HG03064 (cell line): ENCODE results near the gene CHIT1.

Experiments used
- ATAC-seq: cut with Tn5 transposase; IDR thresholded peaks from one replicate; pipeline ENCODE4 v1.9.1; 2021; ENCODE audit warnings: low read depth; ENCODE audit not compliant: unreplicated experiment

The CHIT1 gene

DNA sequence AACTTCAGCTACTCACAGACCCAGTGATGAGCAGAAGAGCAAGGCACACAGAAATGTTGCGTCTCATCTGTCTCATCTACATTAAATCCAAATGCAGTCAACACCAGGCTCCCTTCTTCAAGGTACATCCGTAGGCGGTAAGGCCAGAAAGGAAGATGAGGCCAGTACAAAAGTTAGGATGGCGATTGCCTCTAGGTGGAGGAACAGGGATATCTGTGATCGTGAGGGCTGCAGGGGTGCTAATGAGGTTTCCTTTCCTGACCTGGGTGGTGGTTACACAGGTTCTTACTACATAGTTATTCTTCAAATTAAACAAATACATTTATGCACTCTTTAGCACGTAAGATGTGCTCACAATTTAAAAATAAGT lies 52.5 kb downstream of the CHIT1 start:
- no peak for ATAC-seq

DNA sequence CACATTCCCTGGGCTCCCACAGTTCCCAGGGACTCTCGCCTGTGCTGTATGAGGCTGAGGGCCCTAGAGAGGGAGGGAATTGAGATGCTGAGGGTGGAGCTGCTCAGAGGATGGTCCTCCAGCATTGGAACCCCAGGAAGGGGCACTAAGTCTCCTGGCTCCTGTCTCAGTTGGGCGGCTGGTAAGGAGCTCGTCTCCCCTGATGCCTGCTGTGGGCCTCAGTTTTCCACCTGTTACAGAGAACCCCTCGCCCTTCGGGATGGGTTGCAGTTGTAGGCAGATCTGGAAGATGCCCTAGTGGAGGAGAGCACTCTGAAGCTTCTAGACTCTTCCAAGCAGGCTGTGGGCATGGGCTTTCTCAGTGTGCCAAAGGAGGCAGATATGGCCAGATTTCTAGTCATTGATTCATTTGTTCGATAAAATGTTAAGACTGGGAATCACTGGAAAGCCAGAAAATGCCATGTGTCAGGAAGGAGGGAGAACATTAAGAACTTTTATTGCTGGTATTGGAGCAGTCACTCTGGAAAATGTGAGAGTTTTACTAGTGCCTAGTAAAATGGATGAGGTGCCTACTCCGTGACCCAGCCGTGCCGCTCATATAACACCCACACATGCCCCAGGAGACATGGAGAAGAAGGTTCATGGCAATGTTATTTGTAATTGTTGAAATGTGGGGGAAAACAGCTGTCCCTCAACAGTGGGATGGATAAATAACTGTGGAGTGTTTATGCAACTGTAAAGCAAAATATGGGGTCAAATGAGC lies 53.0 kb downstream of the CHIT1 start:
- ATAC-seq: no peak

DNA sequence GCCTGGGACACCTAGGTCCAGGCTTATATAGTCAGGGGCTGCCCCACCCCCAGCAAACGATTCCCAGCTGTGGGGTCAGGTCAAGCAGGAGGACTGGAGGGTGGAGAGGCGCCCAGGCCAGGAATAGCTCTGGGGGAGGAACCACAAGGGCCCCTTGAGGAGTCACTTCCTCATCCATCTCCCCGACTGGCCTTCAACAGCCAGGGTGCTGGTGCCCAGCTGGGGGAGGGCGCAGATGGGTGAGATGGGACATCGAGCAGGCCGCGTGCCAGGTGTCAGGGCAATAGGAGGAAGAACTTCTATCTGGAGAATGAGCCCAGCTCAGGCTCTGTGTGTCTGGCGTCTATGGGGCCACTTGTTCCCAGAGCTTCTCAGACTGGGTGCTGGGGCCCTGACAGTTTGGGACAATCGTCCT lies 53.6 kb downstream of the CHIT1 start:
- no peak for ATAC-seq

DNA sequence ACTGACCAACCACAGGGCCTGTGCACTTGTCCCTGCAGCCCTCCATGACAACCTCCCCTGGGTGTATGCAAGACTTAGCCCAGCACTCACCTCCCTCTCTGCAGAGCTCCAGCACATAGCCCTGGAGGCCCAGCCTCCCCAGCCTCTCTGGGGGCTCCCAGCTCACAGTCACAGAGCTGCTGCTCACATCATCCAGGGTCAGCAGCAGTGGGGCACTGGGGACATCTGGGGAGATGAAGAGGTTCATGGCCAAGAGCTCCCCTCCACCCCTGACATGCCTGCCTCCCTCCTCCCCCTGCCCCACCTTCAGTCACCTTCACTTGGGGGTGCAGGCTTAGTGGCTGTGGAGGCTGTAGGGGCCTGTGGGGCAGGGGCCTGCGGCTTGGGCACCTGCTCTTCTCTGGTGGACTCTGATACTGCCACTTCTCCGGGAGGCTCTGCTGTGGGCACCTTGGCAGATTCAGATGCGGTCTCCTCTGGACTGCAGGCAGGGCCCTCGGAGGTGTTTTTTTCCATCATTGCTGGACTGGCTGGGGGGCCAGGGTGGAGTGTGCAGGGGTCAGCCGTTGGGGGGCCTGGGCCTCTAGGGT lies 54.1 kb downstream of the CHIT1 start, which contains the start of gene MYBPH:
TSS of gene MYBPH (minus strand) at position 590 of the 590 bp plus-strand sequence. CDS start at position 519, 71 bp downstream.
- no peak for ATAC-seq

DNA sequence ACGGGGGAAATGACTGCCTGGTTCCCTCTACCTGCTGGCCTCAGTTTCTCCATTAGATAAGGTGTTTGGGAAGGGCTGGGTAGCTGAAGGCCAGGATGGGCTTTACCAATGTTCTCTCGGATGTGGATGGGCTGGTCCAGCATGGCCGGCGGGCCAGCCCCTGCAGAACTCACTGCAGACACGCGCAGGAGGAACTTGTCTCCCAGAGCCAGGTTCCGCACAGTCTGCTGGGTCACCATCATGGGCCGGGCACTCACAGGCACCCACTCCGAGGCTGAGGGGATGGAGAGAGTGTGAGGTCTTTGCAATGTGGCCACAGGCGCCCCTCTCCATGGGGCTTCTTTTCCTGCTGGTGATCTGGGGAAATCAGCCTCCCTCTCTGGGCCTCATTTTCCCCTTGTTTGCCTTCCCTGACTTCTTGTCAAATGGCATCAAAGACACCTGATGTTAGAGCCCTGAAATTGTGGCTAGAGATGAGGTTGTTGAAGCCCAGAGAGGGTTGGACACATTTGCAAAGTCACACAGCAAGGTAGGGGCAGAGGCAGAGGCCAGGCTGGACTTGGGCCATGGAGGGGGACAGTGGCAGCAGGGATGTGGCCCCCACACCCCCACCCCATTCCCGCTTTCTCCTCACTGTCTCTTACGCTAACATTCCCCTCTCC lies 55.0 kb downstream of the CHIT1 start:
- ATAC-seq: no peak

DNA sequence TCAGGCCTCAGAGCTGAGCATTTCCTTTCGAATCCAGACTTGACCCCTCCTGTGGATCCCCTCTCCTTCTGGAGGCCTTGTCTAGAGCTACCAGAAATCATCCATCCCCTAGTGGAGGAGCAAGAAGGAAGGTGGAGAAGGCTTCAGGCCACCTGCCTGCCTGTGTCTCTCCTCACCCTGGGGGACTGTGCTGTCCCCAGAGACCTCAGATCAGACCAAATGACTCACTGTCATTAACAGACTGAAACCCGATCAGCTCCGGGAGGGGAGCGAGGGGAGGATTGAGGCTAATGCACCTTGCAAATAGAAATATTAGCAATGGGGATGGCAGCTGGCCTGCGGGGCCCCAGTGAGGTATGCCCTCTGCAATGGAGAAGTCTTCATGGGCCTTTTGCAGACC lies 55.9 kb downstream of the CHIT1 start:
- peak; percentile 75 for ATAC-seq

DNA sequence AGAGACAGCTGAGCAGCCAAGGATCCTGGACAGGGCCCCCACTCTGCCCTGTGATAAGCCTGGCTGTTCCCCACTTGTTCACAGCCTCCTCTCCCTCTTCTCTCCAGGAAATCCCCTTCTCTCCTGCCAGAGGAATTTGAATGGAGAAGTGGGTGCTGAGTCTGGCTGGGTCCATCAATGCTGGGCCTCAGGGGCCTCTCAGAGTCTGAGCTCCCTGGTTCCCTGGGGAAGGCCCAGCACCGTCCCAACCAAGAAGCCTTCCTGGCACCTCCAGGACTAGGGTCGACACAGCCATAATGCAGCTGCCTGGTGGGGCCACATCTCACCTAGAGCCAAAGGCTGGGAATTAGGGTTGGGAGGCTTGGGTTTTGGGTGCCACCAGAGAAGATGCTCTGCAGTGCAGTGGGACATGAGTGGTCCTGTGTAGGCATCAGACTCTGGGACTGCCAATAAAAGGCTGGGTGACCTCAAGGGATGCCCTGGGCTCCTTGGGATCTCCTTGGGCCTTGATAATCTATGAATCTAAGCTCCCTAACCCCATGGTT lies 56.4 kb downstream of the CHIT1 start:
- ATAC-seq: no peak

DNA sequence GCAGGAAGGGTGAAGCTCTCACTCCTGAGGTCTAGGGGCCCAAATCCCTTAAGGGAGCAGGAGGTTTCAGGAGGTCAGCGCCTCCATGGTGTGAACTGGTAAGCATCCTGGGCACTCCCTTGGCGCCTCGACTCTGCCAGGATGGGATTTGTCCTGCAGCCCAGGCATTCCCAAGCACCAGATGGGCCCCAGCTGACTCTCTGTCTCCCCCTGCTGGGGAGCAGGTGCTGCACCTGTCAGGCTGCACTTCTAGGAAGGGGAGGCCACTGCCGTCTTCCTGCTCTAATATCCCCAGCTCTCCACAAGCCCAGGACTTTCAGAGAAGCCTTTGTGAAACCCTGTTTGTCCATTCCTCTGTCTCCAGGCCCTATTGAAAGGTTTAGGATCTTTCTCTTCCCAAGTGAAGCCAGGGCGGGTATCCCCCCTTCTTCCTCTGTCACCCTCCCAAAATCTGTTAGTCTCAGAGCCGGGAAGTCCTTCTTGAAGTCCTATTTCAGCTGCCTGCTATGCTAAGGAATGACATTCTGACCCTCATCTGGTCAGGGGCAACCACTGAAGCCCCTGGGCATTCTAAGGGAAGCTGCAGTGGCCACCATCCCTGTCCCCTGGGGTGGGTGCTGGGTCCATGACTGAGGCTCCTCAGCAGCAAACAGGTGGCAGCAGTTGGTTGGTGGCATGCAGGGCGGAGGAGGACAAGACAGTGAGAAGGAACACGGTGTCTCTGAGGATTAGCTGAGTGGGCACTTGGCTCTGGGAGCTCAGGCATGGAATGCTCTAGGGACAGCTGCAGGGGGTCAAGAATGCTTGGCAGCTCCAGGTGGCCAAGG lies 57.1 kb downstream of the CHIT1 start:
- no peak for ATAC-seq

DNA sequence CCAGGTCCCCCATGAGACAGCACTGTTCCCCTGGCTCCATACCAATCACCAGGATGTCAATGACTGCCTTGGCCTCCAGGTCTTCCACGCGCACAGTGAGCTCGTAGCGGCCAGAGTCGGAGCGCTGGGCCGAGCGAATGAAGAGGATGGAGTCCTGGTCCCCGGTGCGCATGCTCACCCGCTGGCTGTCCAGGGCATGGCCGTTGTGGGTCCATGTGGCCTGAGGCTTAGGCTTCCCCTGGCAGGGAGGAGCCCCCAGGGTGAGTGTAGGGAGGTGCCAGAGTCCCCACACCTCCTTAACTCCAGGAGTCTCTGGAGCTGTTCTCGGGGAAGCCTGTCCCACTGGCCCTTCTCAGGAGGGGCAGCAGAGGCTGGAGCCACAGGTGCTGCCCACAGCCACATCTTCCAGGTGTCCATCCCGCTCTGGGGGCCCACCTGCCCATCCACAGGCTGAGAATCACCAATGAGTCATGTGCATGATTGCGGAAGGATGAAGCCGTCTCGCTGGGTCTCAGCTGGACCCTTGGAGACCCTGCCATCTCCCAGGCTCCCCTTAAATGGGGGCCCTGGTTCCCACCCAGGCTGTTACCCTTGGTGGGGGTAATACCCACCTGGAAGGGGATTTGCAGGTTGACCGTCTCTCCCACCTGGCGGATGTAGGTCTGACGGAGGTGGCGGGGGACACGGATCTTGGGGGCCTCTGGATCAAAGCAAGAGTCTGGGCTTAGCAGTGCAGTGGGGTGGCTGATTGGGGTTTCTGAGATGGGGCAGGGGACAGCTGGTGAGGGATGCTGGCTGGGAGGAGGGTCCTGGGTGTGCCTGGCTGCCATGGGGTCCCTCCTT lies 57.9 kb downstream of the CHIT1 start:
- no peak for ATAC-seq

DNA sequence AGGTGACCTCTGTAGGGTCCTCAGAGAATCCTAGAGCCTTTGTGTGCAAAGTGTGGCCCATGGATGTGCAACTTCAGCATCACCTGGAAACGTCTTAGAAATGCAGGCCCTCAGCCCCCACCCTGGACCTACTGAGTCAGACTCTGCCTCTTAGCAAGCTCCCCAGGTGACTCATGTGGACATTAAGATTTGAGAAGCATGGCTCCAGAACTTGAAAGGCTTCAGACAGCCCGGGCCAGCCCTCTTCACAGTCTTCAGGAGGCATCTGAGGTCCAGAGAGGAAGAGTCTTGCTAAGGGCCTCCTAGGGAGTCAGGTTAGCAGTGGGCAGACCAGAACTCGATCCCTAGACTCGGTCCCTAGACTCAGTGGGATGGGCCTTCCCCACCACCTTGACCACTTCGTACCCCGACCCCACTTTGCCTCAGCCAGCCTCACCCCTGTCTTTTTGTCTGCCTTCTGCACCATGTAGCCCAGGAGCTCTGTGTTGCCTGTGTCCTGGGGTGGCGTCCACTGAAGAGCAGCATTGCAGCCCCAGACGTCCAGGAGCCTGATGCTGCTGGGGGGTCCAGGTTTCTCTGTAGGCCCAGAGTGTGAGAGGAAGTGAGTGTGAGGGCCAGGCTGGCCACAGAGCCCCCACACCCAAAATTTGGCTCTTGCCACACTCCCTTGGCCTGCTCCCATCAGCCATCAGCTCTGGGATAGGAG lies 58.7 kb downstream of the CHIT1 start:
- ATAC-seq: no peak

DNA sequence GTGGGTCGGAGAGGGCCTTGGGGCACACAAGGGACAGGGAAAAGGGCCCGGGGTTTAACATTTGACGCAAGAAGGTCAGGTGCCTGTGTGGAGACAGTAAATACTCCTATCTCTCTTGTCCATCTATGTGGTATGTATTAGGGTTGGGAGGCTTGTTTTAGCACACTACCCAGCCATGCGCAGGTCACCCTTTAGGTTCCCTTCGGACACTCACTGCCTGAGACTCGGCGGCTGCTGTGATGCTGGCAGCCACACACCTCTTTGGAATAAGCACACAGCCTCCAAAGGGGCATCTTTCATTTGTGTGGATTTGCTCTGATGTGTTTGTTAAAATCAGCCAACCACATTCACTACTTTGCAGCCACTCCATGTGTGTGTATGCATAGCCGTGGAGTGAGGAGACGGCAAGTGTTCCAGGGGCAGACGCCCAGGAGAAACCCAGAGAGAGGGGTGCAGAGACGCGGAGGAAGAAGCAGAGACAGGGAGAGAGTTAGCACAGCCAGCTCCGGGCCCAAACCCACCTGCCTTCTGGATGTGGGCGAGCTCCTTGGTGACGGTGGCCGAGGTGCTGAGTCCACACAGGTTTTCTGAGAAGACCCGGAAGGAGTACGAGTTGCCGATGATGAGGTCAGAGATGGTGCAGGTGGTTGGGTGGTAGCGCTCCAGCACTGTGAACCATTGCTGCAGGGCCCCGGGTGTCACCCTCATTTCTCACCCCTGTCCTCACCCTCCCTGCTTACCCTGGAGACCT lies 59.5 kb downstream of the CHIT1 start:
- ATAC-seq: no peak

DNA sequence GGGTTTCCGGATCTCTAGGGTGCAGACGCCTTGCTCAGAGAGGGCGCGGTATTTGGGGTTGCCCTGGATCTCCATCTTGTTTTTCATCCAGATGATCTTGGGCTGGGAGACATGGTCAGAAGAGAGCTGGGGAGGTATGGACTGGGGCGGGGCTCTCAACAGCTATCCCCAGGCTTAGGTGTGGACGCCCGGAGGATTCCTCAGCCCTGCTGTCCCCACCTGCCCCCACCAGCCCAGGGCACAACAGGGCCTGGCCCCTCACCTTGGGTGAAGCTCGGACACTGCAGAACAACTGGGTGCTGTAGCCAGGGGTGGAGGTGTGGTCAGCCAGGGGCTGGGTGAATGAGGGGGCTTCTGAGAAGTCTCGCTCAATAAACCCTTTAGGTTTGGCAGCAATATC lies 60.5 kb downstream of the CHIT1 start:
- ATAC-seq: no peak

DNA sequence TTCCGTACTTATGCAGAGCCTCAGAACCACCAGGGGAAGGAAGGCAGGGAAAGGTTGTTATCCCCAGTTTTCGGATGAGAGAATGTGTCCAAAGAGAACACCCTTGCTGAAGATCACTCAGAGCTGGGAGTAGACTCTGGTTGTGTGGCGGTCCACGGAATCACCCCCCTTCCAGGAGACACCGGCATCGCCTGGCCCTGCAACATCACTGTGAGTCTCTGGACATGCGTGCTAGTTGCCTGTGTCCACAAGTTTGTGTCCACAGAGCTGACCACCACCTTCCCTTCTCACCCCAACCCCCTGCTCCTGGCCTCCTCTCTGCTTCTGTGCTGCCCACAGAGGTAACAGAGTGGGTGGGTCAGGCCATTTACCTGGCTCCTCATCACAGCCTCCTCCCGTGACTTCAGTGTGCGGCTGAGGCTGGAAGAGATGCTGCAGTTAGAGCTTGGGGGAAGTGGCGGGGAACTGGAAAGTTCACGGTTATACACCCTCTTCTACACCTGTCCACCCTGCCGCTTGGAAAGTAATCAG lies 61.2 kb downstream of the CHIT1 start:
- no peak for ATAC-seq

DNA sequence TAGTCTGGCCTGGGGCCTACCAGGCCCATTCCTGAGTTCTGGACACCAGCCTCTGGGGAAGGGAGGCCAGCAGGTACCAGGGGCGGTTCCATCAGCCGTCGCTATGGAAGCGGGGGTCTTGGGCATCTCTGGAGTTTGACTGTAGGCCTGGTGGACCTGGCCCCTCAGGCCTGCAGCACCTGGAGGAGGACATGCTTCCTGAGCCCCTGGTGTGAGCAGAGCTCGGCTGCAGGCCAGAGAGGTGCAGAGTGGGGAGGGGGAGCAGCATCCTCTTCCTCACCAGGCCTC lies 61.6 kb downstream of the CHIT1 start:
- ATAC-seq: no peak

DNA sequence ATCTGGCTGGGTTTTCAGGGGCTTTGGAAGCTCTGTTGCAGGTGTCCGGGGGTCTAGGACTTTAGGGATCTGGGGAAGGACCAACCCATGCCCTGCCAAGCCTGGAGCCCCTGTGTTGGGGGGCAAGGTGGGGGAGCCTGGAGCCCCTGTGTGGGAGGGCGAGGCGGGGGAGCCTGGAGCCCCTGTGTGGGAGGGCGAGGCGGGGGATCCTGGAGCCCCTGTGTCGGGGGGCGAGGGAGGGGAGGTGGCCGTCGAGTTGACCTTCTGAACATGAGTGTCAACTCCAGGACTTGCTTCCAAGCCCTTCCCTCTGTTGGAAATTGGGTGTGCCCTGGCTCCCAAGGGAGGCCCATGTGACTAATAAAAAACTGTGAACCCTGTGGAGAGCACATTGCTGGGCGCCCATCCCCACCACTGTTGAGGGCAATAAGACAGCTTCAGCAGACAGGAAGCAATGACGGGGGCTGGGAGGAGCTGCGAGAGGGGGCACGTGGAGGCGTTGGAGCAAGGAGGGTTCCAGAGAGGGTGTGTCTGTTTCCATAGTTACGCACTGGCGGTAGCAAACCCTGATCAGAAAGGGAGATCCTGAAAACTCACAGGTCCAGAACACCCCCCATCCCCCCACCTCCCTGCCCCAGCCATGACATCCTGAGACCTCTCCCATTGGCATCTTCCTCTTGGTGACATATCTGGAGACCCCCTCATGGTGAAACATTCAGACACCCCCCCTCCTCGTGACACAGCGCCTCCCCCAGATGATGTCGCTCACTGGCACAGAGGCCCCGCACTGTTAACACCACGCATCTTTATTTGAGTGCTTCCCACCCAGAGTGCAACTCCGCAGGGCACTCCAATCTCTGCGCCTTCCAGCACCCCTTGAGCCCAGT lies 62.2 kb downstream of the CHIT1 start:
- ATAC-seq: no peak

DNA sequence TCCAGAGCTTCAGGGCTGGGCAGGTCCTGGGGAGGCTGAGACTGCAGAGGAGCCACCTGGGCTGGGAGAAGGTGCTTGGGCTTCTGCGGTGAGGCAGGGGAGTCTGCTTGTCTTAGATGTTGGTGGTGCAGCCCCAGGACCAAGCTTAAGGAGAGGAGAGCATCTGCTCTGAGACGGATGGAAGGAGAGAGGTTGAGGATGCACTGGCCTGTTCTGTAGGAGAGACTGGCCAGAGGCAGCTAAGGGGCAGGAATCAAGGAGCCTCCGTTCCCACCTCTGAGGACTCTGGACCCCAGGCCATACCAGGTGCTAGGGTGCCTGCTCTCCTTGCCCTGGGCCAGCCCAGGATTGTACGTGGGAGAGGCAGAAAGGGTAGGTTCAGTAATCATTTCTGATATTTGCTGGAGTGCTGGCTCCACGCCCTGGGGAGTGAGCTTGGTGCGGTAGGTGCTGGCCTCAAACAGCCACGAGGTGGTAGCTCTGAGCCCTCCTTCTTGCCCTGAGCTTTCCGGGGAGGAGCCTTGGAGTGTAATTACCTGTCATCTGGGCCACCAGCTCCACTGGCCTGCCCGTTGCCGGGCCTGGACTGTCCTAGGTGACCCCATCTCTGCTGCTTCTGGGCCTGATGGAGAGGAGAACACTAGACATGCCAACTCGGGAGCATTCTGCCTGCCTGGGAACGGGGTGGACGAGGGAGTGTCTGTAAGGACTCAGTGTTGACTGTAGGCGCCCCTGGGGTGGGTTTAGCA lies 63.1 kb downstream of the CHIT1 start:
- no peak for ATAC-seq
